Activated CD8-positive, alpha-beta memory T cell treated with anti-CD3 and anti-CD28 coated beads, Interleukin-2, amount 50 U/mL, for 24 hours (primary cell): ENCODE data around the gene RPTOR.
"Not testable (repeated sequence)": the region's sequence is repeated elsewhere in the genome, so short reads cannot be mapped to it uniquely, and the experiment has no call there.

Experiments used
- DNase-seq: peaks from one replicate; pipeline ENCODE4 v3.0.0-alpha.2; 2020; ENCODE audit errors: extremely low read depth

RPTOR gene

DNA sequence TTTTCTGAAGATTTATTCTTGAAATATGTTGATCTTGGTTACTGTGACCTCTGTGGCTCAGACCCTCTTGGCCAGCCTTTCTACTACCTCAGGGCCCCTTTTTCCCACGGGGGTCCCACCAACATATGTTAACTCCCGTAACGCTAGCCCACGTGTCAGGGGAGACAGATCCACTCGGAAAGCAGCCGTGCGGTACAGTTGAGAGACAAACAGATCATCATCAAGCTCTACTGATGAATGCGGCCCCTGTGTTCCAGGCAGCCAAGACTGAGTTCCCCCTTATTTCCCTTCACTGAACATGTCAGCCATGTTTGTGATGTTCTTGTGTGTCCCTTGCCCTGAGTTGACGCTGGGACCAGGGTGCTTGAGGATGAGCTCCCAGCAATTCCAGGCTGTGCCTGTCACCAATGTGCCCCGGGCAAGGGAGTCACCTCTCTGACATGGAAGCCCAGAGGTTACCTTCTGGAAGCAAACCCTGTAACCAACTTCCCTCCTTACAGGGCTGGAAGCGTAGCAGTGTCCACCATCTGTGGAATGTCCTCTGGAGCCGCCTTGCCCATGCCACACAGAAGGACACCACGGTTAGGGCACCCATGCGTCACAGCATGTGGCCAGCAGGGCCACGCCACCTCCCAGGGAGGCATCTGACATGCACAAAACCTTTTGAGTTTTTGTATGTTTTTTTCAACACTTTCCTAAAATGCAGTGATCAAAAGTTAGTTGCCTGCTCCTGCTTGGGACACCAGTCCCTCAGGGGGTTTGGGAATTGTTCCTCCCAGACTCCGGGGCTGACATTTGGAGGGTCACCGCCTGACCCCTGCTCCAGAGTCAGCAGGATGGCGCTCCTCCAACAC, 253.3 kb downstream of the RPTOR start:
- DNase-seq = no peak

DNA sequence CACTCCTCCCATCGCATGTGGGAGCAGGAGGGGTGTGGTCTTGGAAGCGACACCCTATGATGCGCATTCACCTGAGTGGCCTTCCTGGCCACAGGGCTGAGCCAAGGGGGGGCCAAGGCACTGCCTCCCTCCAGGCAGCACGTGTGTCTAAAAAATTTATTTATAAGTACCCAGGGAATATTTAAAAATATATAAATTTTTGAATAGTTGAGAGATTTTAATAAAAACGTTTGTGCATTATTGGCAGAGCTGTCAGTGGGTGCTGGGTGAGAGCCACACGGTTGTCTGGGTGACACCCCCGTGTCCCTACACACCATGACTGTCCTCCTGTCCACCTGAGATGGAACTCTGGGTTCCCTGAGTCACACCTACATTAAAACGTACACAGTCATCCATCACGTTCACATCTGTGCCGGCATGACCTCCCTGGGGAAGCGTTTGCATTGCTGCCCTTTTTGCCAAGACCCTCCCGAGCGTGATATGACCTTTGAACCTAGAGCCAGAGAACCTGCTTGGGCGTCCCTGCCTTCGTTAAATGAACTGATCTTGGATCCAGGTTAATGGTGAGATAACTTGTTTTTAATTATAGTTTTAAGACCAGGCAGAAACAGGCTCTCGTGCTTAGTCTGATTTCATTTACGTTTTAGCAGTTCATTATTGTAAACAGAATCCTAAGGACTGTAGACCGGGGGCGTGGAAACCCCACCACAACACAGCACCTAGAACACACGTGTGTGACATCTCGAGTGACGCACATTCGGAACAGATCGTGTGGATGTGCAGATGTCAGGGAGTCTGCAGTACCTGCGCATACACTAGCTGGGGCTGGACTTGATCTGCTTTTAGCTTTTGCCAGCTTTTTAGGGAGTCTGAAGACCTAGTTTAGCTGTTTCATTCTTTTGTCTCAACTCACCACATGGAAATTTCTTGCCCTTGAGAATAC, 254.2 kb downstream of the RPTOR start:
- no peak for DNase-seq

DNA sequence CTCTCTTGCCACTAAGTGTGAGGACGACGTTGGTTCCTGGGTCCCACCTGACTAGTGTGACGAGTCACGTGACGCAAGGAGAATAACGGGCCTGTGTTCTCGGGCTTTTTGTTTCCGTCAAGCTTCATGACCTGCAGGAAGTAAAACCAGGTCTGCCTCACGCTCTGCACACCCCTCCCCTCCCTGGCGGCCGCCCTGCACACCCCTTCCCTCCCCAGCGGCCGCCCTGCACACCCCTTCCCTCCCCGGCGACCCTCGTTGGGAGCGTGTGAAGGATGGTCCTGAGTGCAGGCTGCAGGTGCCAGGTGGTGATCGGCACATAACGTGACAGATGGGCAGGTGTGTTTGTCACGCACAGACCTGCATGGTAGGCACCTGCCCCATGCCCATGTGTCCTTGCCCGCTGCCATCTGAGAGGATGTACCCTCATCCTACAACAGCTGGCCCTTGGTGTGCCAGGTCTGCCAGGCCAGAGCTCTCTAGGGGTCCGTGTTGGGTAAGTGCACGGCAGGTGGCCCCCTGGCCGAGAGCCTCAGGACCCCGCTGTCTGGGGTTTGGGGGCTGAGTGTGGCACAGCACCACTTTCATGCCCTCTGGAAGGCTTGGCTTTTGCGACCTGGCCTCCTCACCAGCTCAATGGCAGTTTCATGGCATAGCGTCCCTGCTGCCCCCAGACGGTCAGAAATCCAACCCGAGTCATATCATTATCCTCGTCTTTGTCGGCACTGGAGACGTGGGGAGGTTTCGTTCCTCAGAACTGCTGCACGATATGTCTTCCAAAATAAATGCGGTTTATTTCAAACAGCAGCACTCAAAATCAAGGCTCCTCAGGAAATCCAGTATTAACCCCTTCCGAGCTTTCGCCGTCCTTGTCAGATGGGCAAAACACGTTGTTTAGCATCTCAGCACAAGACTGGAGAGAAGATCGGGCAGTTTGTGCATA, 255.2 kb downstream of the RPTOR start:
- DNase-seq = no peak

DNA sequence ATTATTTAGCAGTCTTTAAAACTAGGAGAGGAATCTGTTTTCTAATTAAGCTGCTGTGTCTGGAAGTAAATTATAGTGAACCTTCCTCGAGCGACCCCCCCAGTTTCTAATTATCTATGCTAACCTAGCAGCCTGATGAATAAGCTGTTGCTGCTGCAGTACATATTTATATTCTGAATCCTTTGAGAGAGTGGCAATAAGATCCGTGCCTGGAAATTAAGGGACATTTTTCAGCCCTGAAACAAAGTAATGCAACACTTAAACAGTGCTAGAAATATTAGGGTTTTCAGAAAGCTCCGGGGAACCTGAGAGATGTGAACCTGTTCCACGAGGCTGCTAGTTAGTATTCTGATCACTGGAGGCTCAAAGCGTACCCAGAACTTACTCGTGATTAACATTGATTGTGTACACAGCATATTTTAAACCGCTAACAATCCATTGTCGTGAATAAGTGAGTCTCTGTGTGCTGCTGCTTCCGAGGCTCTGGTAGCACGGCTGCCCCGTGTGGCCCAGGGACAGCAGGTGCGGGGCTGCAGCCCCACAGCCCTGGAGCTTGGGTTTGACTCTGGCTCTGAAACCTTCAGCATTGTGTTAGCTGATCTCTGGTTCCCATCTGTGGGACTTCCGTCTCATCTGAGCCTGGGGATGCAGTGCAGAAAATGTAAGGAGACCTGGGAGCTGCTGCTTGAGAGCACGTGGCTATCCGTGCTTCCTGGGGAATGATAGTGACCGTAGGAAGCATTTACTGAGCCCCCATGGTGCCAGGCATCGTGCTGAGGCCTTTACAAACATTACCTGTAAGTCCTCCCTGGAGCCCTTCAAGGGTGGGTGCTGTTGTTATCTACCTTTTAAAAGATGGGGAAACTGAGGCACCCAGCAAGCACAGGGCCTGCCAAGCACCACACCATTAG, 256.1 kb downstream of the RPTOR start:
- DNase-seq = no peak

DNA sequence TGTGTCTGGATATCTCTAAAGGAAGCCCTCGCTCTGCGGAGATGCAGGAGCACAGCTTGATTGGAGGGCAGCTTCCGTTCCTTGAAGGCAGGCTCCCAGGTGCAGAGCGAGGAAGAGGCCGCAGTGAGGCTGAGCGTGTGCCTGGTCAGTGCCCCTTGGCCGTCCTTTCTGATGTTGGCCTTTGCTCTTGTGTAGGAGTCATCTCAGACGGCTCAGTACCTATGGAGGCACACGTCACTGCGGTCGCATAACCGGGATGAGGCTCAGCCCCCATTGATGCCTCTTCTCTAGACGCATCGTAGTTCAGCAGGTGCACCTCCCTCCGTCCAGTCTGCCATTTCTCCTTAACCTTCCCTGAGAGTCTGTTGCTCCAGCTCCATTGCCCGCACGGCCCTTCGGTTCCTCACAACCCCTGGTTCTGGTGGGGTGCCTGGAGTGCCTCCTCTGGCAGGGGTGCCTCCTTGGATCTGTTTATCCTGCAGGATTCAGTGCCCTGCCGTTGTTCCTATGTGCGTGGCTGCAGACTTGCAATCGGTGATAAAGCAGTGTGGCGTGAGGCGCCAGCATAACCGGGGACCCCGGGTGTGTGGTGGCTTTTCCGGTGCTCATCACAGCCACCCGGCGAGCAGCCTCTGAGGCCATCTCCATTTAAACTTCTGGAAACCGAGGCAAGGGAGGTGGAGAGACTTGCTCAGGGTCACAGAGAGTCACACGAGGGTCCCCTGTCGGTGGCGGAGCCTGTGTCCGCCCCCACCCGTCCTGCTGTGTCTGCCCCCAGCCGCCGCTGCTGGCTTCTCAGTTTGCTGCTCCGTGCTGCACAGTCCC, 258.2 kb downstream of the RPTOR start:
- no peak for DNase-seq

DNA sequence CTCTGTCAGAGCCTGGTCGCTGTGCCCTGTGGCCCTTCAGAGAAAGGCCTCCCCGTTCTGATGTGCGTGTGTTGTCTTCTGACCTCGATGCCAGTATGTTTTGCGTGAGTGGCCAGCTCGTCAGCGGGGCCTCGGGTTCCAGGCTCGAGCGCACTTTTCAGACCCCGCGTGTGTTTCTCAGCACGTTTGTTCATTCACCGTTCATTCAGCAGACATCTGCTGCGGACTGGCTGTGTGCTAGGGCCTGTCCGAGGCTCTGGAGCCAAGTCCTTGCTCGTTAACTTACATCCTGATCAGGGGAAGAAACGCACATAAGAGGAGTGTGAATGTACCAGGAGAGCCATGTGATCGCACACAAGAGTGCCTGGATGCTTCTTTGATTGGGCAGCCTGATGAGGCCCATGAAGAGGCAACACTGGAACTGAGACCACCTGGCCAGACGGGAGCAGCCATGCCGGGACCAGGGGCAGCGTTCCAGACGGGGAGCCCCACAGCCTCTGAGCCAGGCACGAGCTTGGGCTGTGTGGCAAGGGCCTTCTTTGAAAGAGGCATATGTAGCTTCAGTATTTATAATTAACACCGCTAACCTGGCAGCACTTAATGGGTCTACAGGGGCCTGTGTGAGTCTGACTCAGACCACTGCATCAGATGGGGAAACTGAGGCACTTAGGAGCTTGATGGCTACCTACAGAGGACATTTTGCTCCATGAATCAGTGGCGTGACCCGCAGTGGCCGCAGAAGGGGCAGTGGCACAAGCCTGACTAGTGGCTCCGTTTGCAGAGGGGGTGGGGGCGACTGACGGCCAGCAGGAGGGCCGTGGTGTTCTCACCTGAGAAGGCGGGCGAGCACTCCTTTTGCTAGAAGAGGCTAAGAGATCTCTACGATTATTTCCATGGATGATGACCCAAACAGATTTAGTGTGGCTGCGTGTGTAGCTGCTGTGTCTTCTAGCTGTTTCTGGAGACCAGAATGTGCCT, 259.1 kb downstream of the RPTOR start:
- DNase-seq = no peak

DNA sequence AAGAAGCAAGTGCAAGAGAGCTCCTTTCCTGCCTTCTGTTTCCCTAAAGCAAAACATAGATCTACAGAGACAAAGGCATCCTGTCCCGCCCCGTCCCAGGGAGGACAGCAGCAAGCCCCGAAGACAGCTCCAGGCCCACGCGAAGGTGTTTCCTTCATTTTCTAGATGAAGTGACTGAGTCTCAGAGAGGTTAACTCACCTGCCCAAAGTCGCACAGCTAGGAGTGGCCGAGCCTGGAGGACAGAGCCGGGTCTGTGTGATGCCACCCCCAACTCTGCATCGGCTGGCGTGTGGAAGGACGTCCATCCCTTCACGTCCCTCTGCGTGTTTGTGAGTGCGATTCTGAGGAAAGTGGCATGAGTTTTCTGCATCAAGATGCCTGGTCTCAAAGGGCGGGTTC, 259.8 kb downstream of the RPTOR start:
- no peak for DNase-seq

DNA sequence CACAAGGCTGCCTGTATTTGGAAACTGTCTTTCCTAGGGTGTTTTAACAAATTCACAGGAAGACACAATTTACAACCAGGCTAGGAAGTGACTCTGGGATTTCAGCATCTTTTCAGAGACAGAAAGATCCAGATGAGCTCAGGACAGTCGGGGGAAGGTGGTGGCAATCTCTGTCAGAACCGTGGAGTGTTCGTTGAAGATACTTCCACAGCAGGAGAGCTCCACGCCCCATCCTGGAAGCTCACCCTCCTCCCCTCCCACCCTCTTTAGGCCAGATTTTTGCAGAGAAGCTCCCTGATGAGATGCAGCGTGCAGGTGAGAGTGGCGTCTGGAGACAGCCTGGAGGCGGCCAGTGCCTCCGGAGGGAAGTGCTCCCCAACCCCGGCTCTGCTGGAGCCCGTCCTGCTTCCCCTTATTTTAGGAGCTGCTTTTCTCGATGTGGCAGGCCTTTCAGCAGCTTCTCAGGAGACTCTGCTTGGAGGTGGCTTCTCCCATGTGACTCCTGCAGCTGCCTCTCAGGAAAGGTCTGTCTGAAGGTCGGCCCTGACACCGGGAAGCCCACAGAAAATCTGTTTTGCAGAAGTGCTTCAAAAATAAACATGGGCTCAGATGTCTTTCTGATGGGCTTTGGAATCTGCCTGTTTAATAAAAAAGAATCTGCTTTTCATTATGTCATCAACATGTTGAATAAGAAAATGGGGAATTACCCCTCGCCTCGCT, 260.6 kb downstream of the RPTOR start:
- DNase-seq = no peak

DNA sequence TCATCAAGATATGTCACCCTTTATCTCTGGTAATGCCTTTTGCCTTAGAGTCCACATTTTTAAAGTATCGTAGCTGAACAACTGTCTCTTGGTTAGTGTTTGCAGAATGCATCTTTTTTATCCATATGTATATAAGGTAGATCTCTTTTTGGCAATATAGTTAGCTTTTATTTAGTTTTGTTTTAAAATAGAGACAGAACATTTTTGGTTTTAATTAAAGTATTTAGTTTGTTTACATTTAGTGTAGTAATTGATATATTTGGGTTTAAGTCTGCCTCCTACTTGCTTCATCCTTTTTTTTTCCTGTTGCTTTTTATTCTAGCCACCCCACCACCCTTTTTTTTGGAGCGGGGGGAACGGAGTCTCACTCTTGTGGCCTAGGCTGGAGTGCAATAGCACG, 262.4 kb downstream of the RPTOR start:
- no peak for DNase-seq

DNA sequence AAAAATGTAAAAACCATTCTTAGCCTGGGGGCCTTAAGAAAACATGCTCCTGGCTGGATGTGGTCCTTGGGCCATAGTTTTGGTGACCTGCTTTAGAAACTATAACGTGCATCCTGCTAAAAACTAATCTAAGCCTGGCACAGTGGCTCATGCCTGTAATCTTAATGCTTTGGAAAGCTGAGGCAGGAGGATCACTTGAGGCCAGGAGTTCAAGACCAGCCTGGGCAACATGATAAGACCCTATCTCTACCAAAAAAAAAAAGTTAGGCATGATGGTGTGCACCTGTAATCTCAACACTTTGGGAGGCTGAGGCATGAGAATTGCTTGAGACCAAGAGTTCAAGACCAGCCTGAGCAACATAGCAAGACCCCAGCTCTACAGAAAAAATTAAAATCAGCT, 263.2 kb downstream of the RPTOR start:
- DNase-seq = no peak

DNA sequence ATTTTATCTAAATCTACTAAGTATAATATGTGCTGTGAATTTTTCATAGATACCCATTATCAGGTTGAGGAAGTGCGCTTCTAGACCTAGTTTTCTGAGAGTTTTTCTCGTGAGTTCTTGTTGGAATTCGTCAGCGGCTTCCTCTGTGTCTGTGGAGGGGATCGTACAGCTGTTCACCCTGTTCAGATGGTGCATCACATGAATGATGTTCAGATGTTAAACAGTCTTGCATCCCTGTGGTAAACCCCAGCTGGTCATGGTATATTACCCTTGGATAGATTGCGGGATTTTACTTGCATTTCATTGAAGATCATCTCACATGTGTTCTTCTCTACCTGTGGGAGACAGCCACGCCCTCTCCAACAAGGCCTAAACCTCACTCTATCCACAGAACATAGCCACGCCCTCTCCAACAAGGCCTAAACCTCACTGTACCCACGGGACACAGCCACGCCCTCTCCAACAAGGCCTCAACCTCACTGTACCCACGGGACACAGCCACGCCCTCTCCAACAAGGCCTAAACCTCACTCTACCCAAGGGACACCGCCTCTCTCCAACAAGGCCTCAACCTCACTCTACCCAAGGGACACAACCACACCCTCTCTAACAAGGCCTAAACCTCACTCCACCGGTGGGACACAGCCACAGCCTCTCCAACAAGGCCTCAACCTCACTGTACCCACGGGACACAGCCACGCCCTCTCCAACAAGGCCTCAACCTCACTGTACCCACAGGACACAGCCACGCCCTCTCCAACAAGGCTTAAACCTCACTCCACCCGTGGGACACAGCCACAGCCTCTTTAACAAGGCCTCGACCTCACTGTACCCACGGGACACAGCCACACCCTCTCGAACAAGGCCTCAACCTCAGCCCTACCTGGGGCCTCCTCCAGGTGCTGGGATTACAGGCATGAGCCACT, 266.8 kb downstream of the RPTOR start:
- DNase-seq = no peak

DNA sequence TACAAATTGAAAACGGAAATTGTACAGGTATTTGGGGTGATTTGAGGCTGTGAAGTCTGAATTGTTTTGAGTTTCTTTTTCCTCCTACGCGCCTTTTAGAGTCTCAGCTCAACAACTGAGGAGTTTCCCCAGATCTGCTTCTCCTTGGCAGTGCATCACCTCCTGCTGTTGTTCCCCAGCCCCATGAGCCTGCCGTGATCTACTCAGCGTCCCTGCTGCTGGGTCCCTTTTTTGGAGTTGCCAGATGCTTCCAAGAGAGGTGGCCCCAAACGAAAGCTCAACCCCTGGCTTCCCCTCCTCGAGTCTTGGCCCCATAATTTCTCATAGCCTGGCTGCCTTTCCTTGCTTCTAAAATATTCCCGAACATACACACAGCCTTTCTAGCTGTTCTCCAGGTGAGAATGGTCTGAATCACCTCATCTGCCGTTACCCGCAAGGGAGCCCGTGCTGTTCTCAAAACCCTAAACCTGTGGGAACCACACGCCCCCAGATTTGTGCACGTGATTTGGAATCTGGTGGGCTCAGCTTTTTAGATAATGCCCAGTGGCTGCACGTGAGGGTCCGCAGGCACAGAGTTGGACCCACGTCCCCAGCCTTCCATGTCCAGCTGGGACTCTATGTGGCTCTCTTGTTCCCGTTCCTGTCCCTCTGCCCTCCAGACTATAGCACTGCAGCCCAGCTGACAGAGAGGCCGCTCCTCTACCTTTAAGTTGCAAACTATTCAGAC, 267.9 kb downstream of the RPTOR start:
- no peak for DNase-seq

DNA sequence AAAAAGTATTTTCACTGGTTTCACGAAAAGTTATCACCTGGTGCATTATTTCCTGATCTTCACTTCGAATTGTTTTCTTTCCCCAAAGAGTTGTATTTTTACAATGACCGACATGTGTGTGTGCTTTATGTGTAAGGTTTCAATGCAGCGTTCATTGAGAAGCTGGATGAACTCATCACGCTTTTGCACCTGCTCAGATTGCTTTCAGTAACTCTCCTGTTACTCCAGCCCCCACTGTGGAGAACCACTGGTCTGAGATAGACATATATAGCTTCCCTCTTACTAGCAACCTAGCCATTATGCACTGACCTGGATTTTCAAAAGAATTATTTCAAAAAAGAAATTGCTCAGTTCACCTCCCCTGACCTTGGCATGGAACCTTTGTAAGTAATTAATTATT, 268.7 kb downstream of the RPTOR start:
- no peak for DNase-seq

DNA sequence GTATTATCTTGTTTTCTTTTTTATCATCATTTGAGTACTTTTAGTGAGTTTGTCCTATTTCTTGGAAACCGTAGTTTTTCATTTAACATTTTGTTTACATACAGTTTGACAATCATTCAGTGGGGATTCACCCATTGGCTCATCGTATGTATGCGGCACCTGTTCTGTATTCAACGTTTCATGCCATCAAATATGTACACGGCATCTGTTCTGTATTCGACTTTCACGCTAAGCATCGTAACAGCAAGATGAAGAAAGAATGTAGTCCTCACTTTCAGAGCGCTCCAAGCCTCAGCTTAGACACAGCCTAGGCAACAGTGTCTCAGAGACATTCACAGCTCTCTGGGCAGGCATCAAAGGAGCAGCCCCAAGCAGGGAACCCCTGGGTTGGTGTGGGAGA, 269.9 kb downstream of the RPTOR start:
- DNase-seq = no peak

DNA sequence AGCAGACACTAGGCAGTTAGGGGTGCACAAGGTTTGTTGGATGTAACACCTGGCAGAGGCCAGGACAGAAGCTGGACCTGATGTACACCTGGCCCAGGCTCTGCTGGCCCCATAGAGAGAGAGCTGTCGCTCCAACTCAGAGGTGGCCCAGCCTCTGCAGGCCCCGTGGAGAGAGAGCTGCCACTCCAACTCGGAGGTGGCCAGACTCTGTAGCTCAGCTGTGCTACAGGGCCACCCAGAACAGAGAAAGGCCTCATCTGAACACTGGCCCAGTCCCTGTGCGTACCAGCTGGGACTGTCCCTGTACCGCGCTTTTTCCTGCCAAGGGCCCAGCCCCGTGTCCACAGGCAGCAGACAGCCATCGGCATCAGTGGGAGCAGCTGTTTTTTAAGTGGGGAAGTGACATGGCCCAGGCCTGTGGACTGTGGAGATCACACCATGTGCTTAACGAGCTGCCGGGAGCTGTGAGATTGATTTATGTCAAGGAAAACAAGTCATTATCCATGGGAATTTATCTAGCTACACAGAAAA, 270.6 kb downstream of the RPTOR start:
- no peak for DNase-seq

DNA sequence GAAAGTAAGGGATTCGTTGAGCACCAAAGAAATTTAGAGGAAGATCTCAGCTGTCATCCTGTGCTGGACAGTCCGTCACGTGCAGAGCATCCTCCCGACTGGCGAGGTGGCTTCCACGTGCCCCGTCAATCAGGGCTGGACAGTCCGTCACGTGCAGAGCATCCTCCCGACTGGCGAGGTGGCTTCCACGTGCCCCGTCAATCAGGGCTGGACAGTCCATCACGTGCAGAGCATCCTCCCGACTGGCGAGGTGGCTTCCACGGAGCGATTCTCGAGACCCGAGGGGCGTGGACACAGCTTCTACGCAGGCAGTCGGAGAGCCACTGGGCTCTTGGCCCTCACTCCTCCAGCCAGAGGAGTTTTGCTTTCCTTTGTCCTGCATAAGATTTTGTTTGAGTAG, 271.1 kb downstream of the RPTOR start:
- not testable (repeated sequence) for DNase-seq
